ENCODE data around the gene COPS6. TPM values are rescaled to one million over a fixed set of nuclear protein-coding genes. Genes with fewer than 3 reads are reported as not detected.

The COPS6 gene
- polyA plus RNA-seq, 1 of the 3 experiments (the other 2 are of a cell fraction), result 435 TPM

DNA sequence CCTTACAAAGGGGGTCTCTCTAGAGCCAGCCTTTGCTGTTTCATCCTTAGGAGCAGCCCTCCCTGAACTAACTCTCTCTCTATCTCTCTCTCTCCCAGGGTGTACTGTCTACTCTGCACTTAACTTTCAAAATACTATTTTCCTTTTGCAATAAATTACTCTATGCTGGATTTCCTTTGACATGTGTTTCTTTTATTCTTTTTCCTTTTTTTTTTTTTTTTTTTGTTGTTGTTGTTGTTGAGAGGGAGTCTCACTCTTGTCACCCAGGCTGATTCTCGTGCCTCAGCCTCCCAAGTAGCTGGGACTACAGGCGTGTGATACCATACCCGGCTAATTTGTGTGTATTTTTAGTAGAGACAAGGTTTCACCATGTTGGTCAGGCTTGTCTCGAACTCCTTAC lies 5.8 kb upstream of the COPS6 start:
- Histone ChIP-seq H3F3A (replicated peaks; ENCODE audit: insufficient read depth) (peaks cover 18% of the 10 kb centered on the region), H2AFZ (ENCODE audit: low read depth) (no peak overlapping the region), H3K4me3 (ENCODE audit: low read depth in 2 of 2, low read length in 1 of 2) (no peak overlapping the region), H3K4me2 (no peak overlapping the region), H3K79me2 (ENCODE audit: insufficient read depth) (peaks cover 38% of the 10 kb centered on the region), H3K27me3 (ENCODE audit: insufficient read depth) (no peaks in the 10 kb centered on the region), H3K36me3 (replicated peaks in 1 of 2; ENCODE audit: control insufficient read depth in 1 of 2, insufficient read depth in 2 of 2, low read length in 1 of 2) (peaks cover 12 to 24% of the 10 kb centered on the region in 2 experiments), H3K9me2 (no peaks in the 10 kb centered on the region), H4K20me1 (ENCODE audit: insufficient read depth) (peaks cover 16% of the 10 kb centered on the region; the same call in 1 of the 2 replicates), H3K9me3 (no peaks in the 10 kb centered on the region), H3K4me1 (ENCODE audit: control insufficient read depth in 1 of 2, insufficient read depth in 2 of 2, low read depth in 1 of 2, low read length in 1 of 2) (peaks cover 13 to 29% of the 10 kb centered on the region in 2 experiments; a peak in 3 of 4 replicates), H3K9ac (no peak overlapping the region), H3K27ac (ENCODE audit: low read depth in 2 of 2, low read length in 1 of 2) (no peak overlapping the region)
- WGBS (ENCODE audit: low lambda C conversion rate), result 88% methylated on average over 4 of the region's 4 CpGs
- CTCF ChIA-PET, result interaction anchor here (1.0 to 8.5 kb wide), 11 partner anchors 12 to 506 kb away, joined by 3 to 59 read pairs (median 6); partner anchors contain the start of genes AP4M1 and MCM7
- DNase-seq, result no peak
- POLR2A ChIA-PET, result interaction anchor here (0.5 kb wide), 1 partner anchor 52 kb away, joined by 3 read pairs; no protein-coding TSS in a partner anchor
- TF ChIP-seq TEAD4 (IDR thresholded peaks at IDR 0.05; ENCODE audit: borderline replicate concordance, insufficient read depth), result no peak

DNA sequence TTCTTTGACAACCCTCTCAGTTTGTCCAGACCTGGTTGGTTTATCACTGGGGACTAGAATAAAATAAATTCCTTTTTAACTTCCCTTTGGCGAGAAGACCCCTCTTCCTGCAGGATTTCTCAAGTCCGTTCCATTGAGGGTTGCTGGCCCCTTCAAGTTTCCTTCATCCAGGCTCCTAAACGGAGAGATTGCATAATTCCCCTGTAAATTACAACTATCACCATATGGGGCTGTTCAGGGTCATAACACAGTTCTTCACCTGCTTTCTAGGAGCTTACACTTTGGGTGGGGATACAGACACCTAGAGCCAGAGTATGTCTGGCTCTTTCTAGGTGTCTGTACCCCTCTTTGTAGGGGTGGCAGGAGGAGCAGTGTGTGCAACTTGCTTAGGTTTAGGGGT lies 3.3 kb upstream of the COPS6 start:
- no peak for DNase-seq
- POLR2A ChIA-PET, result interaction anchor here (1.8 kb wide), 1 partner anchor 15 kb away, joined by 7 read pairs; the partner anchor contains the start of genes AP4M1 and MCM7

More for the DNA sequence above, 3.3 kb upstream of the COPS6 start:
- Histone ChIP-seq H3F3A (replicated peaks; ENCODE audit: insufficient read depth) (peaks cover 39% of the 10 kb centered on the region), H3K9ac (no peak overlapping the region), H2AFZ (ENCODE audit: low read depth) (no peak overlapping the region), H3K4me3 (ENCODE audit: low read depth in 2 of 2, low read length in 1 of 2) (no peak overlapping the region), H3K36me3 (replicated peaks in 1 of 2; ENCODE audit: control insufficient read depth in 1 of 2, insufficient read depth in 2 of 2, low read length in 1 of 2) (peaks cover under 1 to 4% of the 10 kb centered on the region in 2 experiments), H3K4me2 (no peak overlapping the region), H3K4me1 (ENCODE audit: control insufficient read depth in 1 of 2, insufficient read depth in 2 of 2, low read depth in 1 of 2, low read length in 1 of 2) (peaks cover 11 to 29% of the 10 kb centered on the region in 2 experiments; a peak in 3 of 4 replicates), H3K27ac (ENCODE audit: low read depth in 2 of 2, low read length in 1 of 2) (peak overlapping the region in 1 of 2 experiments; percentile 98; a peak in 1 of 4 replicates), H3K9me3 (no peaks in the 10 kb centered on the region), H3K9me2 (no peaks in the 10 kb centered on the region), H4K20me1 (ENCODE audit: insufficient read depth) (no peaks in the 10 kb centered on the region), H3K27me3 (ENCODE audit: insufficient read depth) (no peaks in the 10 kb centered on the region), H3K79me2 (ENCODE audit: insufficient read depth) (peaks cover 38% of the 10 kb centered on the region)
- CTCF ChIA-PET, result interaction anchor here (1.0 to 8.5 kb wide), 4 partner anchors 12 to 92 kb away, joined by 4 to 59 read pairs (median 22); partner anchors contain the start of genes AP4M1 and MCM7
- 89% methylated on average over 3 of the region's 3 CpGs for WGBS (ENCODE audit: low lambda C conversion rate)
- TF ChIP-seq EZH2phosphoT487 (IDR thresholded peaks at IDR 0.05; ENCODE audit: borderline replicate concordance, low read depth) (no peak), JUND (IDR thresholded peaks at IDR 0.05) (no peak), RCOR1 (IDR thresholded peaks at IDR 0.05; ENCODE audit: low read length) (no peak), RXRA (IDR thresholded peaks at IDR 0.05; ENCODE audit: borderline replicate concordance, low read depth) (no peak), TCF12 (IDR thresholded peaks at IDR 0.05) (no peak), CHD2 (IDR thresholded peaks at IDR 0.05; ENCODE audit: low read length, partially characterized antibody) (no peak)
- TF ChIP-seq, protein P1, sequence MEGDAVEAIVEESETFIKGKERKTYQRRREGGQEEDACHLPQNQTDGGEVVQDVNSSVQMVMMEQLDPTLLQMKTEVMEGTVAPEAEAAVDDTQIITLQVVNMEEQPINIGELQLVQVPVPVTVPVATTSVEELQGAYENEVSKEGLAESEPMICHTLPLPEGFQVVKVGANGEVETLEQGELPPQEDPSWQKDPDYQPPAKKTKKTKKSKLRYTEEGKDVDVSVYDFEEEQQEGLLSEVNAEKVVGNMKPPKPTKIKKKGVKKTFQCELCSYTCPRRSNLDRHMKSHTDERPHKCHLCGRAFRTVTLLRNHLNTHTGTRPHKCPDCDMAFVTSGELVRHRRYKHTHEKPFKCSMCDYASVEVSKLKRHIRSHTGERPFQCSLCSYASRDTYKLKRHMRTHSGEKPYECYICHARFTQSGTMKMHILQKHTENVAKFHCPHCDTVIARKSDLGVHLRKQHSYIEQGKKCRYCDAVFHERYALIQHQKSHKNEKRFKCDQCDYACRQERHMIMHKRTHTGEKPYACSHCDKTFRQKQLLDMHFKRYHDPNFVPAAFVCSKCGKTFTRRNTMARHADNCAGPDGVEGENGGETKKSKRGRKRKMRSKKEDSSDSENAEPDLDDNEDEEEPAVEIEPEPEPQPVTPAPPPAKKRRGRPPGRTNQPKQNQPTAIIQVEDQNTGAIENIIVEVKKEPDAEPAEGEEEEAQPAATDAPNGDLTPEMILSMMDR (IDR thresholded peaks at IDR 0.05), result no peak
- TF ChIP-seq, protein P2, sequence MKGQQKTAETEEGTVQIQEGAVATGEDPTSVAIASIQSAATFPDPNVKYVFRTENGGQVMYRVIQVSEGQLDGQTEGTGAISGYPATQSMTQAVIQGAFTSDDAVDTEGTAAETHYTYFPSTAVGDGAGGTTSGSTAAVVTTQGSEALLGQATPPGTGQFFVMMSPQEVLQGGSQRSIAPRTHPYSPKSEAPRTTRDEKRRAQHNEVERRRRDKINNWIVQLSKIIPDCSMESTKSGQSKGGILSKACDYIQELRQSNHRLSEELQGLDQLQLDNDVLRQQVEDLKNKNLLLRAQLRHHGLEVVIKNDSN (IDR thresholded peaks at IDR 0.05; ENCODE audit: borderline replicate concordance, low read depth), result no peak
- TF ChIP-seq, protein P3, sequence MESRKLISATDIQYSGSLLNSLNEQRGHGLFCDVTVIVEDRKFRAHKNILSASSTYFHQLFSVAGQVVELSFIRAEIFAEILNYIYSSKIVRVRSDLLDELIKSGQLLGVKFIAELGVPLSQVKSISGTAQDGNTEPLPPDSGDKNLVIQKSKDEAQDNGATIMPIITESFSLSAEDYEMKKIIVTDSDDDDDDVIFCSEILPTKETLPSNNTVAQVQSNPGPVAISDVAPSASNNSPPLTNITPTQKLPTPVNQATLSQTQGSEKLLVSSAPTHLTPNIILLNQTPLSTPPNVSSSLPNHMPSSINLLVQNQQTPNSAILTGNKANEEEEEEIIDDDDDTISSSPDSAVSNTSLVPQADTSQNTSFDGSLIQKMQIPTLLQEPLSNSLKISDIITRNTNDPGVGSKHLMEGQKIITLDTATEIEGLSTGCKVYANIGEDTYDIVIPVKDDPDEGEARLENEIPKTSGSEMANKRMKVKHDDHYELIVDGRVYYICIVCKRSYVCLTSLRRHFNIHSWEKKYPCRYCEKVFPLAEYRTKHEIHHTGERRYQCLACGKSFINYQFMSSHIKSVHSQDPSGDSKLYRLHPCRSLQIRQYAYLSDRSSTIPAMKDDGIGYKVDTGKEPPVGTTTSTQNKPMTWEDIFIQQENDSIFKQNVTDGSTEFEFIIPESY (IDR thresholded peaks at IDR 0.05; ENCODE audit: borderline replicate concordance, low read depth), result no peak

All from SK-N-SH (cell line).